ENCODE results near the gene SPRYD3.

Gene SPRYD3

GRCh38 chr12:53079226-53080117 lies at the start of gene SPRYD3:
Gene SPRYD3 (minus strand): TSS chr12:53079390. CDS start chr12:53079333, 57 bp downstream.
- Histone ChIP-seq H3K9me3 (ENCODE audit: insufficient read depth, low read length) (no peaks in the 10 kb centered on the region), H3K9ac (ENCODE audit: low read length) (peak within 1 kb of the TSS; percentile 78), H3K27me3 (ENCODE audit: low read length) (no peaks in the 10 kb centered on the region), H3K36me3 (ENCODE audit: low read length) (no peaks in the 10 kb centered on the region), H3K4me2 (ENCODE audit: low read depth, low read length, poor library complexity, severe bottlenecking) (peak within 1 kb of the TSS; percentile 88), H3K27ac (ENCODE audit: low read depth, low read length) (peak within 1 kb of the TSS; percentile 38; the same call in 1 of the 2 replicates), H4K20me1 (ENCODE audit: low read depth, low read length) (no peaks in the 10 kb centered on the region), H3K79me2 (ENCODE audit: insufficient read depth, low read length) (peaks cover 7% of the 10 kb centered on the region), H3K9me2 (replicated peaks; ENCODE audit: insufficient read depth, low read length) (no peaks in the 10 kb centered on the region), H2AFZ (ENCODE audit: low read depth, low read length, severe bottlenecking) (peak within 1 kb of the TSS; percentile 95), H3K4me3 (ENCODE audit: insufficient read depth, low read length, poor library complexity, severe bottlenecking) (peak within 1 kb of the TSS; percentile 69), H3F3A (ENCODE audit: insufficient read depth) (no peaks in the 10 kb centered on the region)
- TF ChIP-seq CTCF (IDR thresholded peaks at IDR 0.05; ENCODE audit: insufficient read depth, low read length, poor library complexity, severe bottlenecking) (no peak), EZH2phosphoT487 (conservative IDR thresholded peaks at IDR 0.05; ENCODE audit: low read length) (no peak)

GRCh38 chr12:53127169-53127568 lies 48.0 kb upstream of the SPRYD3 start:
- H3K4me2 ChIP-seq (ENCODE audit: low read depth, low read length, poor library complexity, severe bottlenecking) = no peak overlapping the region
- H3K27ac ChIP-seq (ENCODE audit: low read depth, low read length) = no peak overlapping the region
- H3F3A ChIP-seq (ENCODE audit: insufficient read depth) = no peaks in the 10 kb centered on the region
- TF ChIP-seq EZH2phosphoT487 (conservative IDR thresholded peaks at IDR 0.05; ENCODE audit: low read length) (no peak), CTCF (IDR thresholded peaks at IDR 0.05; ENCODE audit: insufficient read depth, low read length, poor library complexity, severe bottlenecking) (no peak)
- no peak overlapping the region for H2AFZ ChIP-seq (ENCODE audit: low read depth, low read length, severe bottlenecking)
- H3K9me2 ChIP-seq (replicated peaks; ENCODE audit: insufficient read depth, low read length) = no peaks in the 10 kb centered on the region
- H3K4me3 ChIP-seq (ENCODE audit: insufficient read depth, low read length, poor library complexity, severe bottlenecking) = no peak overlapping the region
- H3K79me2 ChIP-seq (ENCODE audit: insufficient read depth, low read length) = no peaks in the 10 kb centered on the region
- no peaks in the 10 kb centered on the region for H3K27me3 ChIP-seq (ENCODE audit: low read length)
- H4K20me1 ChIP-seq (ENCODE audit: low read depth, low read length) = no peaks in the 10 kb centered on the region
- no peaks in the 10 kb centered on the region for H3K9me3 ChIP-seq (ENCODE audit: insufficient read depth, low read length)
- H3K36me3 ChIP-seq (ENCODE audit: low read length) = no peaks in the 10 kb centered on the region
- no peak overlapping the region for H3K9ac ChIP-seq (ENCODE audit: low read length)

GRCh38 chr12:53124352-53124723 lies 45.1 kb upstream of the SPRYD3 start:
- no peaks in the 10 kb centered on the region for H3F3A ChIP-seq (ENCODE audit: insufficient read depth)
- no peaks in the 10 kb centered on the region for H4K20me1 ChIP-seq (ENCODE audit: low read depth, low read length)
- TF ChIP-seq CTCF (IDR thresholded peaks at IDR 0.05; ENCODE audit: insufficient read depth, low read length, poor library complexity, severe bottlenecking) = no peak
- no peak for TF ChIP-seq EZH2phosphoT487 (conservative IDR thresholded peaks at IDR 0.05; ENCODE audit: low read length)
- H3K9ac ChIP-seq (ENCODE audit: low read length) = no peak overlapping the region
- H3K27me3 ChIP-seq (ENCODE audit: low read length) = no peaks in the 10 kb centered on the region
- H3K4me3 ChIP-seq (ENCODE audit: insufficient read depth, low read length, poor library complexity, severe bottlenecking) = no peak overlapping the region
- no peak overlapping the region for H2AFZ ChIP-seq (ENCODE audit: low read depth, low read length, severe bottlenecking)
- H3K36me3 ChIP-seq (ENCODE audit: low read length) = no peaks in the 10 kb centered on the region
- no peaks in the 10 kb centered on the region for H3K79me2 ChIP-seq (ENCODE audit: insufficient read depth, low read length)
- no peak overlapping the region for H3K27ac ChIP-seq (ENCODE audit: low read depth, low read length)
- H3K9me3 ChIP-seq (ENCODE audit: insufficient read depth, low read length) = no peaks in the 10 kb centered on the region
- no peaks in the 10 kb centered on the region for H3K9me2 ChIP-seq (replicated peaks; ENCODE audit: insufficient read depth, low read length)
- no peak overlapping the region for H3K4me2 ChIP-seq (ENCODE audit: low read depth, low read length, poor library complexity, severe bottlenecking)
